GM23248 (cell line): ENCODE data around the gene YES1.

Source experiments
- EZH2 ChIP-seq: fragments of 200-600 bp; sonication (generic); IDR thresholded peaks from 2 replicates; pipeline ENCODE4 v1.6.1; 2018; ENCODE audit warnings: antibody characterized with exemption, mild to moderate bottlenecking; ENCODE audit not compliant: insufficient read depth, poor library complexity, severe bottlenecking
- EZH2phosphoT487 ChIP-seq: fragments of 200-600 bp; sonication (generic); IDR thresholded peaks from 2 replicates; pipeline ENCODE4 v1.6.1; 2018; ENCODE audit warnings: antibody characterized with exemption, moderate library complexity, mild to moderate bottlenecking, low read depth; ENCODE audit not compliant: insufficient read depth

DNA sequence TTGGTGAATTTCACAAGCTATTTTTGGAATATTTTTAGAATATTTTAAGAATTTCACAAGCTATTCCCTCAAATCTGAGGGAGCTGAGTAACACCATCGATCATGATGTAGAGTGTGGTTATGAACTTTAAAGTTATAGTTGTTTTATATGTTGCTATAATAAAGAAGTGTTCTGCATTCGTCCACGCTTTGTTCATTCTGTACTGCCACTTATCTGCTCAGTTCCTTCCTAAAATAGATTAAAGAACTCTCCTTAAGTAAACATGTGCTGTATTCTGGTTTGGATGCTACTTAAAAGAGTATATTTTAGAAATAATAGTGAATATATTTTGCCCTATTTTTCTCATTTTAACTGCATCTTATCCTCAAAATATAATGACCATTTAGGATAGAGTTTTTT, 138.7 kb downstream of the YES1 start:
- TF ChIP-seq EZH2 (no peak), EZH2phosphoT487 (no peak)
